GM19372 (cell line): ENCODE results near the gene TNFRSF21.

Experiments used
- ATAC-seq: cut with Tn5 transposase; IDR thresholded peaks from one replicate; pipeline ENCODE4 v1.9.1; 2021; ENCODE audit warnings: mild to moderate bottlenecking, low read depth, moderate library complexity; ENCODE audit not compliant: unreplicated experiment

Gene TNFRSF21

DNA sequence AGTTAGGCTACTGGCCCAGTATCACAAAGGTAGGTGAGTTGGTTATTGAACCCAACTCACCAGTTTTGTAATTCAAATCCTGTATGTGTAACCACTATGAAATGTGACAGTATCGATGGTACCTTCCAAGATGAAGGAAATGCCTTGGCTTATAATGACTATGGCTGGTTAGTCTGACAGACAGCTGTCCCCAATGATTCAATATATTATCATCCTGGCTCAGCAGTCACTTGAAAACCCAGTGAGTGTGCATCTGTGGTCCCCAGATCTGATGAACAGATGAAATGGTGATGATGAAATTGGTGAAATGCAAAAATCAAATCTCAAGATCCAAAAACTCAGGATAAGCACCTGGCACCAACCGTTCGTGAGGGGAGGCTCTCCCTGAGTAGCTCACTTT lies 54.8 kb downstream of the TNFRSF21 start:
- ATAC-seq = no peak

DNA sequence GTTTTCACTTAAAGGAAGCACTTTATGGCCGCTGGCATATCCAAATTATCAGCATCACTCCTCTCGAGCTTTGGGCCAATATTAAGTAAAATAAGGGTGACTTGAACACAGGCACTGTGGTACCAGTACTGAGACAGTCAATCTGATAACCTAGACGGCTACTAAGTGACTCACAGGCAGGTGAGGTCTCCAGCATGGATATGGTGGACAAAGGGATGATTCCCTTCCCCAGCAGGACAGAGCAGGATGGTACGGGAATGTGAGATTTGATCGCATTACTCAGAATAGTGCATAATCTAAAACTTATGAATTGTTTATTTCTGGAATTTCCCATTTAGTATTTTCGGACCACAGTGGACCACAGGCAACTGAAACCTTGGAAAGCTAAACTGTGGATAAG lies 55.7 kb downstream of the TNFRSF21 start:
- ATAC-seq = no peak

DNA sequence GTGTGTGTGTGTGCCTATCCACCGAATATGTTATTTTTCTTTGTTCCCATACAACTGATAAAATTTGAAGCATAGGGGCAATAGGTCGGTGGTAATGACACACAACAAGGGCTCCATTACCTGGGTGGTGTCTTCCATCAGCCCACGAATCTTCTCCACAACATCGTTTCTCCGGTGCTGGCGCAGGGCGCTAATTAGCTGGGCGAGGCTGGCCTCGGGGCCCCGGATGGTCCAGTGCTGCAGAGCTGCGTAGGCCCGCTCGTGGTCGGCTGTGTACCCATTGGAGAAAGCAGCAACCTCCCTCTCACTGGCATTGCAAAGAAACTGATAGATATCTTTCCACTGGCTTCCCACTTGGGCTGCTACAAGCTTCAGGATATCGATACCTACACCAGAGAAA lies 56.6 kb downstream of the TNFRSF21 start:
- no peak for ATAC-seq

DNA sequence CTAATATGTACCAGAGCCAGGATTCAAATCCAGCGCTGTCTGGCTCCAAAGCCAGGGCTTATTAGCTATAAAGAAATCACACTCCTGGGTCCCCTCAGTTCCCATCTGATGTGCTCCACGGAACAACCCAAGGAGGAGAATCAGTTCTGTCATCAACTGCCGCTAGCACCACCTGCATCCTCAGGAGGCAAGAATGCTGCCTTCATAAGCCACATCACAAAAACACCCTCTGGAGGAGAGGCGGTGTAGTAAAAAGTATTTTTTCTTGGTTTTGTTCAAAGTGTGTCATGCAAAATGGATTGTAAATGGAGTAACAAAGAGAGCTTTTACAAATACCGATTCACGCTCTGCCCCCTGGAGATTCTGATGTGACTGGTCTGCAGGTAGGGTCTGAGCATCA lies 57.1 kb downstream of the TNFRSF21 start:
- no peak for ATAC-seq

DNA sequence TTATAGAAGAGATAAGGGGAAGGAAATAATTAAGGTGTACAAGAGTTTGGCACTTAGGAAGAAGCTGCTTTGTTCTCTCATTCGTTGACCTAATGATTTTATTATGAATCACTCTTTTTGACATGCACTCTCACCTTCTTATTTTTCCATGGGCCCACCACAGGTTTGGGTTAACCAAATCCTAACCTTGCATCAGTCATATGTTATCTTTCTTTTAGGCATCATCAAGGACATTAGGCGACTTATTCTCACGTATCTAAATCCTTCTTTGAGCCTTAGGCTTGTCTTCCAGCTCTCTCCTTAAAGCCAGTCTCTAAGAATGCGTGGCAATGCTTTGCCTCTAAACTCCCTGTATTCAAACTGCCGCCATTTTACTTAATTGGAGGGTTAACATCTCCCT lies 58.3 kb downstream of the TNFRSF21 start:
- no peak for ATAC-seq

DNA sequence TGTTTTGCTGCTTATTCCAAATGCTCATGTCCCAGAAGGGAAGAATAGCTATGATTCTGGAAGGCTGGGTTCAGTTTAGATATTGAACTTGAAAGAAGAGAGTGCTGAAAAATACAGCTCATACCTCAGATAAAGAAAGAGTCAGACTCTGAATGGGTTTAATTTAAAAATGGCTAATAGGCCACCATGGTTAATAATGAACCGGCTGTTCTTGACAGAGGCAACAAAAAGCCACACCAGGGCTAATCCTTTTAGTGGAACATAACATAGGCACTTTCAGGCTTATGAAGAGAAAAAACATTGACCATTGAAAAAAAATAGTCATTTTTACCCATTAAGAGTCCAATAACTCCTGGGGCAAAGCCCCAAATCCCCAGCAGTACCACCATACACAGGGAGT lies 59.4 kb downstream of the TNFRSF21 start:
- no peak for ATAC-seq

DNA sequence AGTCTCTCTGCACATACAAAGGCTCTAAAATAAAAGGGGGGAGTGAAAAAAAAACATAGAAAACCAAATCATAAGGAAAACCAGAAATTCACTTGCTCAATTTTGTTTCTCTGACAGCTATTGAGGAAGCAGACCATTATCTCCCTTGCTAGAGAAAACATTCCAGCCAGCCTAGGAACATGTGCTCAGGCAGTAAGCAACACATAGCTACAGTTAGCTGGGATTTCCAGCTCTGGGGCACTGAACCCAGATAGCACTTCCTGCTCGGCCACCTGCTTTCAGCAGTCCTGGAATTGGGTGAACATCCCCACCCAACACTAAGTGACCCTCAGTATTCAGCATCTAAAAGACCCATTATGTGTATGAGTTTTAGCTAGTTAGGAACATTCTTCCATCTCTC lies 61.3 kb downstream of the TNFRSF21 start:
- ATAC-seq = no peak

DNA sequence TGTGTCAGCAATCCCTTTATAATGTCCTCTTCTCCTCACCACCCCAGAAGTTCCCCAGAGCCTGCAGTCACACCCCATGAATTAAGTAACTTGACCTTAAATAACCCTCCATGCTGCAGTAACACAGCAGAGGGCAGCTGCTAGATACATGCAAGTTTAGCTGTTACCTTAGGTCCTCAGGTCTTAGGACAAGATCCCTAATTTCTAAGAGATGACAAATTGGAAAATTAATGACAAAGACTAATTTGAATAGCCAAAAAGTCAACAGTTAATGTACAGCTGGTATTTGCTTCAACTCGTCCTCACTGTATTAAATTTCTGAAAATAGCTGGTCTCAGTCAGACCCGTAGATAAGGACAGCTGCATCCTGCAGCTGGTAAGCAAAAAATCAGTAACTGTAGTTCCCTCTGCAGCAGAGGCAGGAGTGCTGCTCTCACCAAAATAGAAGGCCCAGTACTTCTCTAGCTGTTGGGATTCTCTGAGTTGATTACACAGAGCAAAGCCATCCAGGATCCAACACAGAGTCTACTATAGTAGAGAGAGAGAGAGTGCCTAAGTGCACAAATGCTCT lies 62.4 kb downstream of the TNFRSF21 start:
- peak; percentile 37 for ATAC-seq

DNA sequence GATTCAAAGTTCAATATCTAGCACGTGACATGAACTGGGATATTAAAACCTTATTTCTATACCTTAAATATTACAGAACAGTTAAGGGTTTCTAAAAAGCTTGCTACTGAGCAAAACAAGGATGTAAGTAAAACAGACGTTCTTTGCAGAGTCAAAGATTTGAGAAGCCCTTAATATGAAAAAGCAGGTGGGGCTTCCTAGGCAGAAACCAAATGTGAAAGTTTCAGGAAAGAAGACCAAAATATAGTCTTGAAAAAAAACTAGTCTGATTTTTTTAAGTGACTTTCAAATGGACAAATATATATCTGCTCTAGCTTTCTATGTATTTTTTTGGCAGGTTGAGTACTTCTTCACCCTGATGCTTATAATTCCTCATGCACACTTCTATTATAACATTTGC lies 63.2 kb downstream of the TNFRSF21 start:
- ATAC-seq = no peak

DNA sequence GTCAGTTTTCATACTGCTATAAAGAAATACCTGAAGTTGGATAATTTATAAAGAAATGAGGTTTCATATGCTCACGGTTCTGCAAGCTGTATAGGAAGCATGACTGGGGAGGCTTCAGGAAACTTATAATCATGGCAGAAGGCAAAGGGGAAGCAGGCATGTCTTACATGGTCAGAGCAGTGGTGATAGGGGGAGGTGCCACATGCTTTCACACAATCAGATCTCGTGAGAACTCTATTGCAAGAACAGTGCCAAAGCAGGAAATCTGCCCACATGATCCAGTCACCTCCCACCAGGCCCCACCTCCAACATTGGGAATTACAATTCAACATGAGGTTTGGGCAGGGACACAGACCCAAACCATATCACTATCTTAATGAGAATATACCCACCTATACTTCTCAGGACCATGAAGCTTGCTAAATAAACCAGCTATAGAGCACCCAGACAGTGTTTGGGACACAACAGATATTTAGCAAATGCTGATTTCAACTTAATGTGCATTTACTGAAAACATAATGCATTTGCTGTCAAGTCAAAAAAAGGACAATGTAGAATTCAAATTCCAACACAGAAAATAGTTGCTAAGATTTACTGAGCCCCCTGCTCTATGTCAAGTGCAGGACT lies 63.8 kb downstream of the TNFRSF21 start:
- ATAC-seq = no peak

DNA sequence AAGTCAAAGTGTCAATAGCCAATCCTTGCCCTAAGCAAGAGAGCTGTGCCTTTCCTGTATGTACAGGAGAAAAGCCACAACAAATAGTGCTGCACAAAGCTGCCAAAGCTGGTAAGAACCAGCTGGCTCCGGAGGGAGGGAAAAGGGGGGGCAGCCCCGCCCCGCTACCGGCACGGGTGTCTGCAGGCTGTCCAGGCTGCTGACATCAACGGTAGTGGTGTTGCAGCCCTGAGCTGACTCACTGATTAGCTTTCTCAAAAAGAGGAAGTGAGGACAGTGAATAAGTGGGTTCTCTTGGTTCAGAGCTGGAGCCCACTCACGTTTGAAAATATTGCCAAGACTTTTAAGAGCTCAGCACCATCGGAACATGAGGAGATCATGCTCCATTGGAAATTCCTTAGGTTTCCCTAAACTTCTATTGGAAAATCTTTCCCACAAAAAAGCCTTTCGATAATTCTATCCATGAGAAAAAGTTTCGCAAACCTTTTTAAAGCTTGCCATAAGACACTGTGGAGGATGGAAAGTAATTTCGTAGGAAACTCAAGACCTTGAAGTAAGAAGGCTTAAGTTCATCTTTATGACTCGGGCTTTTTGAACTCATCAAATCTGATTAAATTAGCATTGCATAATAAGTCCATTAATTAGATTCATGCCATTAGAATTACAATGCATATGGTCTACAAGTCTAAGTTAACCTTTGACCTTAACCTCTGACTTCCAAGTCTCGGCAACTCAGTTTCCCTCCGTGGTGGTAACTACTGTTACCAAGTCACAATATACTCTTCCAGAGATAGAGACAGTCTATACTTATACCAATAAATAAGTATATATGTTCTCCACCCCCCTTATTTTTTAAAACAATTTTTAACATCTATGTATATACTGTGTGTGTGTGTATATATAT lies 67.0 kb downstream of the TNFRSF21 start:
- peak; percentile 96 for ATAC-seq

DNA sequence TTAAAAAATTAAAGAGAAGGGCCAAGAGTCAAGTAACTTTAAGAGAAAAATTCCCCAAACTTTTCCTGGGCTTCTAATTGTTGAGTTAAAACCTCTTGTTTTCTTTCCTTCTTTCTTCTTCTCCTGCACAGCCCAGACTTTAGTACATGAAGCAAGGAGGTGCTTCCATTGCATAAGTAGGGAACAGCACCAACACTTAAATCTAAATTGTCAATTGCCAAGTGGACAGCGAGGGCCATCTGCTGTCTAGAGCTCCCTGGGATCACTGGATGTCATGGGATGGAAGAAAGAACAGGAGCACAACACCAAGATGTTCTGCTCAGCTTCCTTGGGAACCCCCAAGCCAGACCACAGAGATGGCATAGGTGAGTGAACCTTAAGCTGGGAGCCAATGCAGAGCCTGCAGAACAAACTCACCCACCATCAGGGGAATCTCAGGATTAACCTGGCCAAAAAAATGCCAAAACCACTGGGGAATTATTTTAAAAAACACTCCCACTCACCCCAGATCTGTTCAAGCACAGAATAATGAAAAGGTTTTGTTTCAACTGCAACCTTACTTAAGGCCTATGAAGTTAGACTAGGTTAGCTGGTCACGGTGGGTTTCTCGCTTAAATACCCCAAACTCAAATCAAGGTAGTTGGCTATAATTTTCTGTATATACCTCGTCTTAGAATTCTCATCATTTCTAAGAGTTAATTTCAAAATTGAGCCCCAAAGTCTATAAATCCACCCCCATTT lies 67.8 kb downstream of the TNFRSF21 start:
- ATAC-seq = no peak

DNA sequence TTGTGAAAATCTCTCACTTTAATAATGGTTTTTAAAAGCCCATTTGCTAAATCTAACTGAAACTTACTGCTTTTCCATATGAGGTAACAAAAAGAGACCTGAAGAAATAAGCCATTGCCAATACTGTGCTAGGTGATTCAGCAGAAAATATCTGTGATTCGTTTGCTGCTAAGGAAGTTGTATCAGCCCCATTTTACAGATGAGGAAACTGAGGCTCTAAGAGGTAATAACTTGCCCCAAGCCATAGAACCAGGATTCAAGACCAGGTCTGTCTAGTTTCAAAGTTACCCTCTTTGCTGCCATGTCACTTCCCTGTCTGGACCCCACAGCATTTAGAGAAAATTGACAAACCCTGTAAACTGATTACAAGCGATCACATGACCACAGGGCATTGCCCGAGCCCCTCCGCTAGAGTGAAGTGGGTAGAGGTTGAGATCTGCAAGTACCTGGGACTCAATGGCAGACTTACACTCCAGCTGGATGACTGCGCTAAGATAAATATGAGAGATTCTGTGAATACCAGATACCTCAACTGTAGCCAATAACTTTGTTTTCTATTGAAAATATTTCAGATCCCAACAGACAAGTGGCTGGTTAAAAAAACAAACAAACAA lies 69.3 kb downstream of the TNFRSF21 start:
- no peak for ATAC-seq

DNA sequence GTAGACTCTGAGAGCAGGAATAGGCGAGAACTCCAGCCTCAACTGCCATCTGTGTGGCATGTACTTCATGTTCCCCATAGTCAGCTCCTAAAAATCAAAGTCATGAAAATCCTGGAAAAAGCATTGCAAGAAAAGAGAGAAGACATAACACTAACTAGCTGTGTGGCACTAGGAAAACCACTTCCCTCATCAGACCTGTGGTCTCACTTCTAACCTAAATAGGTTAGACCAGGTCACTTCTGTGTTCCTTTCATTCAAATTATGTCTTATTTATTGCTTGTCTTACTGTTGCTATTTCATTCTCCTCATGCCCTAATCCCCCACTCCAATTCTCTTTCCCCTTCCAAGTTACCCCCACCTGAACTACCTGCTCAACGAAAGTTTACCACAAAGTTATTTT lies 70.2 kb downstream of the TNFRSF21 start:
- no peak for ATAC-seq

DNA sequence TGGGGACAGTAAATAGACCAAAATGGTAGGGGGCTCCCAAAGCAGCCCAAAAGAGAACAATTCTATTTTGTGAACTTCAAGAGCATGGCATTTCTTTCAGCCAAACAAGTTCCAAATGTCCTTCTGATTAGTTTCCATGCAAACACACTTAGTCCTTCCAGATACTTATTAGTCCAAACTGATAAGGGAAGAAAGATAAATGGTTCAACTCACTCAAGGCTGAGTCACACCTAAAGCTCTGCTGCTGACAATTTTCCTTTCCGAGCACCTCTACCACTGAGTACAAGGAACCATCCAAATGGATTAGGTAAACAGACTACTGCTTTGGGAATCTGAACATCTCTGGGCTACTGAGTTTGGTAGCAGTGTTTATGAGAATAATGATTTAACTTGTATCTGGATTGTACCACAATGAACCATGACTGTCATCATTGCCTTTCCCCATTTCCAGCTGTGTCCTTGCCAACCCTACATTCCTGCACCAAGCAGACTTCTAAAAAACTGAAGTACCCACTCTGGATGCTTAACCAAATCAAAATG lies 71.2 kb downstream of the TNFRSF21 start:
- ATAC-seq = no peak

DNA sequence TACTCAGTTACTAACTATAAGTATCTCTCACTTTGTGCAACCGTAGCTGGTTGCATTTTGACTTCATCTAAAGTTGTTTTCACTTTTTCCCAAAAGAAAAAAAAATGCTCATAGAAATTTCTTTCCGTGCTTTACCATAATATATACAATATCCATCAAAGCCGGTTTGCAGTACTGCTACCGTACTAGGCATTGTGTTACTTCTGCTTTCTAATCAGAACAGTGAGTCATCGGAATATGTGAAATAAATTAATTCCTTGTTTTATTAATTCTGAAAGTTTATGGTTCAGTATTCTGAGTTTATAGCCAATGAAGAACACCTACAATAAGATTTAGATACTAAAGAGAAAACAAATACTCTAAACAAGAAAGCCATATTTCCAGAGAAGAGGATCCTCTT lies 72.5 kb downstream of the TNFRSF21 start:
- ATAC-seq = no peak

DNA sequence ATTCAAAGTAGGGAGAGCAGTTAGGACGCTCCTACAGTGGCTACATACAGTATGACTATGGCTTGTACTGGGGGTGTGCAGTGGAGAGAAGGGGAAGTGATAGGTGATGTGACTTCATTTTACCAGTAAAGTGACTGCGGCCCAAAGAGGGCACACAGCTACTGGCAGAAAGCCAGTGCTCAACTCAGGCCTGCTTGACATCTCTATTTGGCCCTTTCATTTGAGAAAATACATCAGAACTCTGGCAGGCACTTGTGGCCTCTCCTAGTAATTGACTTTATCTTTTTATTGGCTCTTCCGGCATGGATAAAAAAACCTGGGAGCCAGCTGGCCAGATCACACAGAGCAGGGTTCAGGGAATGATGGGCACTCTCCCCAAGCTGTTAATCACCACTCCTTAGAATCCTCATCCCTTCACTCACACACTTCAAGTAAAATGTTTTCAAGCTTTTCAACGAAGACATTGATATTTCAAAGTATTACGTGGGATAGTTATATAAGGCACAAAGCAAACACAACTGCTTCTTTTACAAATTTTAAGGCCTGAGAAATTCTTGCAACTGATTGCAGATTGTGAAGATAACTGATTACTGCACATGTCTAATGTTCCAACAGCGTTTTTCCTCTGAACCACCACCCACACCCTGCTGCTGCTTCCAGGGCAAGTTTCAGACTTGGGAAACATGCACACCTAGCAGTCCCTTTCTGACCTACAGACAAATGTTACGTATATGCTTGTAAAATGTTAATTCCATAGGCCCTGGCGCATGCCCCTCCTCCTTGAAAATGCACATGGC lies 73.5 kb downstream of the TNFRSF21 start:
- ATAC-seq = peak; percentile 67

DNA sequence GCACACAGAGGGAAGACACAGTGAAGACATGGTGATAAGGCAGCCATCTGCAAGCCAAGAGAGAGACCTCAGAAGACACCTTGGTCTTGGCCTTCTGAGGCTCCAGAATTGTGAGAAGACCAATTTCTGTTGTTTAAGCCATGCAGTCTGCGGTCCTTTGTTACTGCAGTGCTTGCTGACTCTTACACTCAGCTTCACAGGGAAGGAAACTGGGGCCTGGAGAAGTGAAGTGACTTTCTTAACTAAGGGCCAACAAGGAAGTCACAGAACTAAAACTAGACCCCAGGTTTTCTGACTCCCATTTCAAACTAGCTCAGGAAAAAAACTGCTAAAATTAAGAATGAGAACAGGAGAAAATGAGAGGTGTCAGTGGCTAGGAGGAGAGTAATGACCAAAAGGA lies 74.3 kb downstream of the TNFRSF21 start:
- ATAC-seq = no peak

DNA sequence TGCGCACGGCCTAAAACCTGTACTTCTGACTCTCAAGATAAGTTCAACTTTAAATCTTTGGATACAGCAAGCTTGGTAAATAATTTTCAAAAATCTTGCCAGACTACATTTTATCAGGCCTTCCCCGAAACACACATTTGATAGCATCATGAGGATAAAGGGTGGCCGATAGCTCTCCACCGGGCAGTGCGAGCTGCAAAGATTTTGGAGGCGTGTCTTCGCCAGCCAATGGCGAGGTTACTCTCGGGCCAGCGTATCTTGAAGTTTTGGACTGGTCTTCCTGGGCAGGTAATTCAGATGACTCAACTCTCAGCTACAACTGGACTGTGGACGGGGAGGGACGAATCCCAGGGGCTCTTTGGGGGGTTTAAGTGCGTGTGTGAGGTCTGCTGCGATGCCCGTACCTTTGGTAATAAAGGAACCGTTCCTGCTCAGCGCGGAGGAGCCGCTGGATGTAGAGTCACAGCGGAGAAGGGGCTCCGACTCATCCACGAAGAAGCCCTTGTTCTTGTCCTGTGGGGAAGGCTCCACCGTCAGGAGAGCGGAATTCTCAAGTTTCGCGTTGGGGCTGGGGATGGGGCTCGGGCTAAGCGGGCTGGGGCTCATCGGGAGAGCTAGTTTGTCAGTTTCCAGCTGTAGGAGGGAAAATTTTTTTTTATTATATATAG lies 75.3 kb downstream of the TNFRSF21 start:
- ATAC-seq = no peak
